Measurements from ENCODE around the gene LRRIQ4.

LRRIQ4 gene

GRCh38 chr3:169838511-169839030, 25.9 kb downstream of the LRRIQ4 start:
- POLR2A ChIA-PET, result no interaction called here
- TF ChIP-seq TARDBP (IDR thresholded peaks at IDR 0.05) (no peak), ARNT (IDR thresholded peaks at IDR 0.05) (no peak), SP1 (IDR thresholded peaks at IDR 0.05) (no peak), FOXK2 (IDR thresholded peaks at IDR 0.05) (no peak), CTBP1 (IDR thresholded peaks at IDR 0.05; ENCODE audit: borderline replicate concordance) (no peak), HDGF (IDR thresholded peaks at IDR 0.05; ENCODE audit: borderline replicate concordance) (no peak), NFRKB (IDR thresholded peaks at IDR 0.05) (no peak), BHLHE40 (IDR thresholded peaks at IDR 0.05; ENCODE audit: borderline replicate concordance) (no peak), ZNF384 (IDR thresholded peaks at IDR 0.05) (no peak), LEF1 (IDR thresholded peaks at IDR 0.05; ENCODE audit: borderline replicate concordance) (no peak), L3MBTL2 (conservative IDR thresholded peaks at IDR 0.05) (no peak), SUZ12 (IDR thresholded peaks at IDR 0.05) (no peak), ELF4 (IDR thresholded peaks at IDR 0.05) (no peak), FOXM1 (IDR thresholded peaks at IDR 0.05; ENCODE audit: borderline replicate concordance) (no peak), PKNOX1 (IDR thresholded peaks at IDR 0.05) (no peak), FOXA1 (IDR thresholded peaks at IDR 0.05) (no peak)
- DNase-seq (ENCODE audit: extremely low spot score), result no peak
- CTCF ChIA-PET, result no interaction called here

- ChIA-PET POLR2A (no interaction called here), CTCF (no interaction called here)
- TF ChIP-seq BHLHE40 (IDR thresholded peaks at IDR 0.05; ENCODE audit: borderline replicate concordance) (no peak), ARNT (IDR thresholded peaks at IDR 0.05) (no peak), NFRKB (IDR thresholded peaks at IDR 0.05) (no peak), HDGF (IDR thresholded peaks at IDR 0.05; ENCODE audit: borderline replicate concordance) (no peak), FOXM1 (IDR thresholded peaks at IDR 0.05; ENCODE audit: borderline replicate concordance) (no peak), FOXA1 (IDR thresholded peaks at IDR 0.05) (no peak), SP1 (IDR thresholded peaks at IDR 0.05) (no peak), TARDBP (IDR thresholded peaks at IDR 0.05) (no peak), SUZ12 (IDR thresholded peaks at IDR 0.05) (no peak)
- no peak for DNase-seq (ENCODE audit: extremely low spot score)
Measured at GRCh38 chr3:169841171-169841570, 28.5 kb downstream of the LRRIQ4 start.

DNA sequence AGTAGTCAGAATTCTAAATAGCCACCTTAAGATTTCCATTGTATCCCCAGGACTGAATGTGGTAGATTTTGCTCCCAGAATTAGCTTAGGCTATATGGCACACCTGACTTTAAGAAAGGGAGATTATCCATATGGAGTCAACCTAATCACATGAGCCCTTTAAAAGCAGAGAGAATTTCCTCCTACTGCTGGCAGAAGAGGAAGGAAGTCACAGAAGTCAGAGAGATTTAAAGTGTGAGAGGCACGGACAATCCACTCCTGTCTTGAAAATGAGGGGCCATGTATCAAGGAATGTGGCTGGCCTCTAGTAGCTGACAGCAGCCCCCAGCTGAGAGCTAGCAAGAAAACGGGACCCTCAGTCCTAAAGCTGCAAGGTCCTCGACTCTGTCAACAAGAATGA, 30.3 kb downstream of the LRRIQ4 start:
- POLR2A ChIA-PET, result no interaction called here
- TF ChIP-seq LEF1 (IDR thresholded peaks at IDR 0.05; ENCODE audit: borderline replicate concordance), result no peak
- no peak for TF ChIP-seq PKNOX1 (IDR thresholded peaks at IDR 0.05)
- no peak for TF ChIP-seq ZNF384 (IDR thresholded peaks at IDR 0.05)
- no peak for TF ChIP-seq FOXM1 (IDR thresholded peaks at IDR 0.05; ENCODE audit: borderline replicate concordance)
- CTCF ChIA-PET, result no interaction called here
- no peak for DNase-seq (ENCODE audit: extremely low spot score)

- CTCF ChIA-PET, result no interaction called here
- no peak for DNase-seq (ENCODE audit: extremely low spot score)
- POLR2A ChIA-PET, result no interaction called here
- TF ChIP-seq FOXA1 (IDR thresholded peaks at IDR 0.05), result no peak
- TF ChIP-seq FOXM1 (IDR thresholded peaks at IDR 0.05; ENCODE audit: borderline replicate concordance), result no peak
- no peak for TF ChIP-seq ELF4 (IDR thresholded peaks at IDR 0.05)
- TF ChIP-seq TARDBP (IDR thresholded peaks at IDR 0.05), result no peak
- TF ChIP-seq BHLHE40 (IDR thresholded peaks at IDR 0.05; ENCODE audit: borderline replicate concordance), result no peak
- TF ChIP-seq FOXK2 (IDR thresholded peaks at IDR 0.05), result no peak
- TF ChIP-seq HDGF (IDR thresholded peaks at IDR 0.05; ENCODE audit: borderline replicate concordance), result no peak
- TF ChIP-seq ARNT (IDR thresholded peaks at IDR 0.05), result no peak
Measured at GRCh38 chr3:169846458-169847193, 34.0 kb downstream of the LRRIQ4 start.

DNA sequence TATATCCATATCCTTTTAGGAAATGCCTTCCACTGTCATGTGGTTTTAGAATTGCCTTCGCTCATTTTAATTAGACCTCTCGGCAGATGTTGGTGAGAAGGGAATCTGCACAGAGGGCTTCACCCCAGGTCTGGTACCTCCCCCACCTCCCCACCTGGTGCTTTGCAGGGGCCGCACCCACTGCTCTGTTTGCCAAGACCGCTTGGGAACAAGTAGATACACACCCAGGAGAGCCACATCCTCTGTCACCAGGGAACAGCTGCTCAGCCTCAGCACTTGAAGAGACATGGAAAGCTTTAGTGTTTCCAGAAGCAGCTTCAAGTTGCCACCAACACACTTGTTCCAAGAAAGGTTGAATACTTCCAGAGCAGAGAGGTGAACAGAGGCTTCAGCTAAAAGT, 35.2 kb downstream of the LRRIQ4 start:
- no peak for TF ChIP-seq FOXM1 (IDR thresholded peaks at IDR 0.05; ENCODE audit: borderline replicate concordance)
- no peak for DNase-seq (ENCODE audit: extremely low spot score)
- ChIA-PET CTCF (no interaction called here), POLR2A (no interaction called here)

DNA sequence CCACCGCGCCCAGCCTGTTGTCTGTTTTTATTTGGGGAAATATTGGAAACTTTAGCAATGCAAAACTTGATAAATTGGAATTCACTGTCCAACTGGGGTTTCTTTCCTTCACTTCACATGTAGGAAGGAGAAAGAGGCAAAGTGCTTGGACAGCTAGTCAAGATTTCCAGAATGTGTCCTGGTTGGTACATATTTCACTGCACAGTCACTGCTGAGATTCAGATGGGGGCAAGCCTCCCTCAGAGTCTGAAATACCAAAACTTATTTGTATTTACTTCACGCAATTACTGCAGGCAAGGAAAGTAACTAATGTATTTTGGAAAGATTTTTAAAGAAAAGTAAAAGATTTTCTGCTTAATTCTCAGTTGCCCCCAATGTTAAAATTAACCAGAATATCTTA, 36.1 kb downstream of the LRRIQ4 start:
- POLR2A ChIA-PET, result no interaction called here
- CTCF ChIA-PET, result no interaction called here
- TF ChIP-seq FOXA1 (IDR thresholded peaks at IDR 0.05) (no peak), CTBP1 (IDR thresholded peaks at IDR 0.05; ENCODE audit: borderline replicate concordance) (no peak), ELF4 (IDR thresholded peaks at IDR 0.05) (no peak), TARDBP (IDR thresholded peaks at IDR 0.05) (no peak), FOXM1 (IDR thresholded peaks at IDR 0.05; ENCODE audit: borderline replicate concordance) (no peak), BHLHE40 (IDR thresholded peaks at IDR 0.05; ENCODE audit: borderline replicate concordance) (no peak), ZNF384 (IDR thresholded peaks at IDR 0.05) (no peak), NFRKB (IDR thresholded peaks at IDR 0.05) (no peak), HDGF (IDR thresholded peaks at IDR 0.05; ENCODE audit: borderline replicate concordance) (no peak), FOXK2 (IDR thresholded peaks at IDR 0.05) (no peak), PKNOX1 (IDR thresholded peaks at IDR 0.05) (no peak), SUZ12 (IDR thresholded peaks at IDR 0.05) (no peak), L3MBTL2 (conservative IDR thresholded peaks at IDR 0.05) (no peak), ARNT (IDR thresholded peaks at IDR 0.05) (no peak), LEF1 (IDR thresholded peaks at IDR 0.05; ENCODE audit: borderline replicate concordance) (no peak), SP1 (IDR thresholded peaks at IDR 0.05) (no peak)
- DNase-seq (ENCODE audit: extremely low spot score), result no peak

Data from HEK293T (cell line).